H1 (cell line): Measurements from ENCODE around the gene GUCY1A1. TPM values are rescaled to one million over a fixed set of nuclear protein-coding genes. Genes with fewer than 3 reads are reported as not detected.

ENCODE experiments used
- BCL11A ChIP-seq, 2 experiments: IDR thresholded peaks; one replicate each; pipeline ENCODE4 v1.6.1; 2011; ENCODE audit warnings: low read depth in 2 of 2, low read length in 2 of 2, mild to moderate bottlenecking in 2 of 2
- CHD7 ChIP-seq: fragments of 300-600 bp; sonication (generic); IDR thresholded peaks from 2 replicates; pipeline ENCODE4 v1.7.1; 2012; ENCODE audit warnings: low read length, moderate library complexity, mild to moderate bottlenecking, inconsistent platforms; ENCODE audit not compliant: insufficient replicate concordance
- CTBP2 ChIP-seq: IDR thresholded peaks from 2 replicates; pipeline ENCODE4 v1.7.0; 2011; ENCODE audit warnings: borderline replicate concordance, mild to moderate bottlenecking, moderate library complexity, mixed read lengths, low read length; ENCODE audit not compliant: insufficient read depth, insufficient read length
- EGR1 ChIP-seq: IDR thresholded peaks from 2 replicates; pipeline ENCODE4 v1.6.1; 2011; ENCODE audit warnings: low read depth, low read length, borderline replicate concordance
- JUN ChIP-seq: IDR thresholded peaks from 2 replicates; pipeline ENCODE4 v1.6.1; 2011; ENCODE audit warnings: low read depth, mild to moderate bottlenecking, improper control_type of control experiment, low read length
- MAFK ChIP-seq: IDR thresholded peaks from 2 replicates; pipeline ENCODE4 v1.6.1; 2012; ENCODE audit warnings: low read depth, mild to moderate bottlenecking, improper control_type of control experiment, low read length
- POLR2A ChIP-seq, 2 experiments: IDR thresholded peaks; 1 replicate in 1 of 2; 2 replicates in 1 of 2; pipeline ENCODE4 v1.6.1; 2011; ENCODE audit warnings: low read depth in 2 of 2, low read length in 2 of 2, mild to moderate bottlenecking in 2 of 2; ENCODE audit errors: control extremely low read depth in 1 of 2
- RFX5 ChIP-seq: IDR thresholded peaks from 2 replicates; pipeline ENCODE4 v1.6.1; 2011; ENCODE audit warnings: low read depth, low read length, improper control_type of control experiment, borderline replicate concordance
- SIRT6 ChIP-seq: IDR thresholded peaks from one replicate; pipeline ENCODE4 v1.7.1; 2012; ENCODE audit warnings: low read length, inconsistent platforms
- SIX5 ChIP-seq: IDR thresholded peaks from 2 replicates; pipeline ENCODE4 v1.6.1; 2011; ENCODE audit warnings: mild to moderate bottlenecking, low read depth, low read length
- polyA plus RNA-seq, 7 experiments: library from polyadenylated mRNA; depleted of rRNA in 3 of 7; stranded (reverse) in 5 of 7; unstranded in 2 of 7; fragments of >200 nt in 5 of 7; fragments of 200-250 nt in 2 of 7; gene quantifications; 1 replicate in 5 of 7; 2 replicates in 1 of 7; 4 replicates in 1 of 7; pipeline versions ENCODE4 v1.2.1 to v1.2.3, GENCODE V29; 2011 to 2013; ENCODE audit warnings: missing spikeins in 2 of 7, mixed read lengths in 2 of 7
- total RNA-seq: library from RNA; stranded (reverse); fragmentation: NEBNext Ultra II Directional; extraction: Animal tissue kit (Norgen Biotek cat#: 25700); gene quantifications from 2 replicates; pipeline ENCODE4 v1.2.1, GENCODE V29; 2021
- TF ChIP-seq, protein P1 (sequence below): IDR thresholded peaks from 2 replicates; pipeline ENCODE4 v1.6.1; 2012; ENCODE audit warnings: inconsistent platforms

Gene GUCY1A1
- total and polyA plus RNA-seq, 2 of the 8 experiments (the other 6 are each of a cell fraction or from before 2014, with no cell fraction given) = not detected

GRCh38 chr4:155618183-155618838, 48.3 kb upstream of the GUCY1A1 start (continued):
- TF ChIP-seq CHD7 = no peak
- no peak for TF ChIP-seq EGR1
- TF ChIP-seq, protein P1, sequence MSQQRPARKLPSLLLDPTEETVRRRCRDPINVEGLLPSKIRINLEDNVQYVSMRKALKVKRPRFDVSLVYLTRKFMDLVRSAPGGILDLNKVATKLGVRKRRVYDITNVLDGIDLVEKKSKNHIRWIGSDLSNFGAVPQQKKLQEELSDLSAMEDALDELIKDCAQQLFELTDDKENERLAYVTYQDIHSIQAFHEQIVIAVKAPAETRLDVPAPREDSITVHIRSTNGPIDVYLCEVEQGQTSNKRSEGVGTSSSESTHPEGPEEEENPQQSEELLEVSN = no peak
- no peak for TF ChIP-seq RFX5
- TF ChIP-seq MAFK = no peak
- no peak for TF ChIP-seq SIX5
- TF ChIP-seq POLR2A (IDR thresholded peaks at IDR 0.05; ENCODE audit: control extremely low read depth in 1 of 2, low read depth in 2 of 2, low read length in 2 of 2) = no peak
- no peak for TF ChIP-seq CTBP2
- TF ChIP-seq BCL11A (IDR thresholded peaks at IDR 0.05; ENCODE audit: low read depth in 2 of 2, low read length in 2 of 2) = no peak
- TF ChIP-seq SIRT6 = no peak
- no peak for TF ChIP-seq JUN
